GM12878 (cell line): ENCODE measurements around the gene FKBP2. TPM values are rescaled to one million over a fixed set of nuclear protein-coding genes. Genes with fewer than 3 reads are reported as not detected.
A peak's percentile ranks its signal among the peaks of the same experiment; 100 is the strongest.

Experiments used
- ATF7 ChIP-seq: fragments of 450-650 bp; IDR thresholded peaks from 2 replicates; pipeline ENCODE4 v1.6.1; 2016; ENCODE audit warnings: low read depth, mild to moderate bottlenecking
- BACH1 ChIP-seq: fragments of 450-650 bp; IDR thresholded peaks from 2 replicates; pipeline ENCODE4 v1.6.1; 2017; ENCODE audit warnings: mild to moderate bottlenecking, borderline replicate concordance
- CREB1 ChIP-seq: IDR thresholded peaks from 2 replicates; pipeline ENCODE4 v1.6.1; 2012; ENCODE audit warnings: low read depth, mild to moderate bottlenecking, inconsistent platforms
- ESRRA ChIP-seq: IDR thresholded peaks from 2 replicates; pipeline ENCODE4 v1.6.1; 2012; ENCODE audit warnings: mild to moderate bottlenecking, low read length, improper control_type of control experiment
- FOXK2 ChIP-seq: fragments of 450-650 bp; IDR thresholded peaks from 2 replicates; pipeline ENCODE4 v1.6.1; 2017; ENCODE audit warnings: mild to moderate bottlenecking, moderate library complexity
- HCFC1 ChIP-seq: fragments of 150-350 bp; IDR thresholded peaks from 2 replicates; pipeline ENCODE4 v1.6.1; 2014; ENCODE audit warnings: low read length
- HDAC2 ChIP-seq: fragments of 200-600 bp; sonication (generic); IDR thresholded peaks from 2 replicates; pipeline ENCODE4 v1.6.1; 2017
- IRF4 ChIP-seq: IDR thresholded peaks from 2 replicates; pipeline ENCODE4 v1.6.1; 2011; ENCODE audit warnings: low read depth, low read length
- KAT2A ChIP-seq: conservative IDR thresholded peaks from 2 replicates; pipeline ENCODE4 v1.6.1; 2011; ENCODE audit warnings: low read depth, low read length; ENCODE audit not compliant: control insufficient read depth
- MTA3 ChIP-seq: IDR thresholded peaks from 2 replicates; pipeline ENCODE4 v1.6.1; 2012; ENCODE audit warnings: low read length, inconsistent platforms, borderline replicate concordance
- MYC ChIP-seq: IDR thresholded peaks from 2 replicates; pipeline ENCODE4 v1.6.1; 2011; ENCODE audit warnings: mild to moderate bottlenecking, low read length, moderate library complexity, inconsistent platforms; ENCODE audit not compliant: insufficient read depth, insufficient replicate concordance, insufficient read length, severe bottlenecking
- NR2C1 ChIP-seq: fragments of 450-650 bp; IDR thresholded peaks from 2 replicates; pipeline ENCODE4 v1.6.1; 2017; ENCODE audit warnings: antibody characterized with exemption, mild to moderate bottlenecking, moderate library complexity
- RBBP5 ChIP-seq: fragments of 200-600 bp; sonication (generic); conservative IDR thresholded peaks from 2 replicates; pipeline ENCODE4 v1.6.1; 2016
- SIN3A ChIP-seq: IDR thresholded peaks from 2 replicates; pipeline ENCODE4 v1.6.1; 2012; ENCODE audit warnings: low read depth, low read length, improper control_type of control experiment
- SMAD5 ChIP-seq: IDR thresholded peaks from 2 replicates; pipeline ENCODE4 v1.6.1; 2016; ENCODE audit warnings: antibody characterized with exemption, low read depth
- SREBF1 ChIP-seq: IDR thresholded peaks from 2 replicates; pipeline ENCODE4 v1.6.1; 2012; ENCODE audit warnings: mild to moderate bottlenecking, low read length
- STAT3 ChIP-seq: IDR thresholded peaks from 2 replicates; pipeline ENCODE4 v1.6.1; 2011; ENCODE audit warnings: low read depth, low read length, improper control_type of control experiment
- SUPT20H ChIP-seq: IDR thresholded peaks from 2 replicates; pipeline ENCODE4 v1.6.1; 2011; ENCODE audit warnings: low read depth, mild to moderate bottlenecking, low read length, moderate library complexity, borderline replicate concordance; ENCODE audit not compliant: control insufficient read depth
- TAF1 ChIP-seq: IDR thresholded peaks from 2 replicates; pipeline ENCODE4 v1.6.1; 2011; ENCODE audit warnings: mild to moderate bottlenecking, low read depth, low read length, borderline replicate concordance
- ZBTB11 ChIP-seq: fragments of 450-650 bp; formaldehyde crosslinking; IDR thresholded peaks from 2 replicates; pipeline ENCODE4 v1.5.0; 2022; ENCODE audit warnings: mild to moderate bottlenecking, missing genetic modification characterization
- polyA plus RNA-seq, 11 experiments: library from polyadenylated mRNA; depleted of rRNA in 4 of 11; unstranded in 6 of 11; stranded (reverse) in 5 of 11; fragments of >200 nt; fragmentation: Nextera tagmentation in 4 of 11; fragmentation: Illumina TruSeq in 1 of 11; extraction: Ambion mirVana in 4 of 11; extraction: Trizol in 1 of 11; gene quantifications; 1 replicate in 1 of 11; 2 replicates in 10 of 11; pipeline versions ENCODE4 v1.2.1 to v1.2.3, GENCODE V29; 2011 to 2016; ENCODE audit warnings: inconsistent platforms in 2 of 11, missing spikeins in 2 of 11, low read depth in 1 of 11
- total RNA-seq, 4 experiments: library from RNA; depleted of rRNA in 3 of 4; stranded (reverse); fragments of >200 nt in 3 of 4; fragmentation: Illumina TruSeq in 1 of 4; extraction: Trizol in 1 of 4; gene quantifications; 2 replicates each; pipeline versions ENCODE4 v1.2.1 to v1.2.3, GENCODE V29; 2013 to 2021
- TF ChIP-seq, protein P1 (sequence below): fragments of 150-350 bp; IDR thresholded peaks from 2 replicates; pipeline ENCODE4 v1.6.1; 2014; ENCODE audit warnings: mild to moderate bottlenecking, low read depth, low read length
- TF ChIP-seq, protein P2 (sequence below): fragments of 450-650 bp; IDR thresholded peaks from 2 replicates; pipeline ENCODE4 v1.6.1; 2017; ENCODE audit warnings: mild to moderate bottlenecking, low read depth, inconsistent platforms; ENCODE audit not compliant: poor library complexity, severe bottlenecking

The FKBP2 gene
- total and polyA plus RNA-seq, 10 of the 15 experiments (the other 5 are each of a cell fraction or from before 2014, with no cell fraction given) = 1.8 to 99.7 (median 39.5) TPM

GRCh38 chr11:64251016-64251752 lies 10.3 kb downstream of the FKBP2 start, which contains the start of gene PLCB3 (continued):
- no peak for TF ChIP-seq ZBTB11 (CRISPR knock-in tag)
- no peak for TF ChIP-seq MTA3
- no peak for TF ChIP-seq IRF4
- no peak for TF ChIP-seq SUPT20H
- peak; percentile 42; the same call in 1 of the 2 replicates for TF ChIP-seq BACH1
- no peak for TF ChIP-seq HCFC1
- no peak for TF ChIP-seq TAF1
- TF ChIP-seq KAT2A = no peak
- TF ChIP-seq NR2C1 = 0 out of 2 replicates have a peak, but pooled peaks have one; percentile 34
- no peak for TF ChIP-seq ATF7
- TF ChIP-seq STAT3 = no peak
- TF ChIP-seq, protein P1, sequence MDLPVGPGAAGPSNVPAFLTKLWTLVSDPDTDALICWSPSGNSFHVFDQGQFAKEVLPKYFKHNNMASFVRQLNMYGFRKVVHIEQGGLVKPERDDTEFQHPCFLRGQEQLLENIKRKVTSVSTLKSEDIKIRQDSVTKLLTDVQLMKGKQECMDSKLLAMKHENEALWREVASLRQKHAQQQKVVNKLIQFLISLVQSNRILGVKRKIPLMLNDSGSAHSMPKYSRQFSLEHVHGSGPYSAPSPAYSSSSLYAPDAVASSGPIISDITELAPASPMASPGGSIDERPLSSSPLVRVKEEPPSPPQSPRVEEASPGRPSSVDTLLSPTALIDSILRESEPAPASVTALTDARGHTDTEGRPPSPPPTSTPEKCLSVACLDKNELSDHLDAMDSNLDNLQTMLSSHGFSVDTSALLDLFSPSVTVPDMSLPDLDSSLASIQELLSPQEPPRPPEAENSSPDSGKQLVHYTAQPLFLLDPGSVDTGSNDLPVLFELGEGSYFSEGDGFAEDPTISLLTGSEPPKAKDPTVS = no peak
- no peak for TF ChIP-seq HDAC2
- TF ChIP-seq RBBP5 = no peak
- no peak for TF ChIP-seq MYC
- no peak for TF ChIP-seq SREBF1
- TF ChIP-seq ESRRA = no peak
- TF ChIP-seq SMAD5 = no peak
- TF ChIP-seq CREB1 = no peak
- TF ChIP-seq FOXK2 = no peak
- TF ChIP-seq SIN3A = peak; percentile 26; the same call in 1 of the 2 replicates
- TF ChIP-seq, protein P2, sequence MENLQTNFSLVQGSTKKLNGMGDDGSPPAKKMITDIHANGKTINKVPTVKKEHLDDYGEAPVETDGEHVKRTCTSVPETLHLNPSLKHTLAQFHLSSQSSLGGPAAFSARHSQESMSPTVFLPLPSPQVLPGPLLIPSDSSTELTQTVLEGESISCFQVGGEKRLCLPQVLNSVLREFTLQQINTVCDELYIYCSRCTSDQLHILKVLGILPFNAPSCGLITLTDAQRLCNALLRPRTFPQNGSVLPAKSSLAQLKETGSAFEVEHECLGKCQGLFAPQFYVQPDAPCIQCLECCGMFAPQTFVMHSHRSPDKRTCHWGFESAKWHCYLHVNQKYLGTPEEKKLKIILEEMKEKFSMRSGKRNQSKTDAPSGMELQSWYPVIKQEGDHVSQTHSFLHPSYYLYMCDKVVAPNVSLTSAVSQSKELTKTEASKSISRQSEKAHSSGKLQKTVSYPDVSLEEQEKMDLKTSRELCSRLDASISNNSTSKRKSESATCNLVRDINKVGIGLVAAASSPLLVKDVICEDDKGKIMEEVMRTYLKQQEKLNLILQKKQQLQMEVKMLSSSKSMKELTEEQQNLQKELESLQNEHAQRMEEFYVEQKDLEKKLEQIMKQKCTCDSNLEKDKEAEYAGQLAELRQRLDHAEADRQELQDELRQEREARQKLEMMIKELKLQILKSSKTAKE = no peak
